Panc1 (cell line): ENCODE results near the gene ARHGEF6.

ENCODE experiments used
- CTCF ChIP-seq: fragments of 450-650 bp; IDR thresholded peaks from 2 replicates; pipeline ENCODE4 v1.5.1; 2017; ENCODE audit warnings: mild to moderate bottlenecking
- POLR2AphosphoS5 ChIP-seq: IDR thresholded peaks from 2 replicates; pipeline ENCODE4 v1.6.1; 2012; ENCODE audit warnings: mild to moderate bottlenecking, low read depth, low read length, moderate library complexity

- TF ChIP-seq CTCF: no peak
- TF ChIP-seq POLR2AphosphoS5: peak; percentile 81; the same call in 1 of the 2 replicates
Measured at GRCh38 chrX:136783159-136783558, 2.4 kb upstream of the ARHGEF6 start.
